Dendritic cell treated with granulocyte-macrophage colony-stimulating factor and Interleukin-4, amounts not matched to agents 40 ng/mL and 50 ng/mL, for 4 days (primary cell): ENCODE data around the gene GPRIN2.
"Not testable (repeated sequence)": the region's sequence is repeated elsewhere in the genome, so short reads cannot be mapped to it uniquely, and the experiment has no call there.

Experiments
- H3K27ac Mint-ChIP-seq: one replicate; pipeline ENCODE4 v1.8.0; 2022; ENCODE audit warnings: mild to moderate bottlenecking, mixed read lengths
- H3K27me3 Mint-ChIP-seq: one replicate; pipeline ENCODE4 v1.8.0; 2022; ENCODE audit warnings: mild to moderate bottlenecking, mixed read lengths
- H3K36me3 Mint-ChIP-seq: one replicate; pipeline ENCODE4 v1.8.0; 2022; ENCODE audit warnings: low read depth, mixed read lengths
- H3K4me1 Mint-ChIP-seq: one replicate; pipeline ENCODE4 v1.8.0; 2022; ENCODE audit warnings: low read depth, mixed read lengths
- H3K4me3 Mint-ChIP-seq: one replicate; pipeline ENCODE4 v1.8.0; 2022; ENCODE audit warnings: mild to moderate bottlenecking, moderate library complexity, mixed read lengths
- H3K9me3 Mint-ChIP-seq: one replicate; pipeline ENCODE4 v1.8.0; 2022; ENCODE audit warnings: mixed read lengths
- intact Hi-C: fragments of 100-400 bp; cut with micrococcal nuclease; formaldehyde crosslinking; loops from one replicate; pipeline ENCODE4 v1.15.0; 2022

Gene GPRIN2

DNA sequence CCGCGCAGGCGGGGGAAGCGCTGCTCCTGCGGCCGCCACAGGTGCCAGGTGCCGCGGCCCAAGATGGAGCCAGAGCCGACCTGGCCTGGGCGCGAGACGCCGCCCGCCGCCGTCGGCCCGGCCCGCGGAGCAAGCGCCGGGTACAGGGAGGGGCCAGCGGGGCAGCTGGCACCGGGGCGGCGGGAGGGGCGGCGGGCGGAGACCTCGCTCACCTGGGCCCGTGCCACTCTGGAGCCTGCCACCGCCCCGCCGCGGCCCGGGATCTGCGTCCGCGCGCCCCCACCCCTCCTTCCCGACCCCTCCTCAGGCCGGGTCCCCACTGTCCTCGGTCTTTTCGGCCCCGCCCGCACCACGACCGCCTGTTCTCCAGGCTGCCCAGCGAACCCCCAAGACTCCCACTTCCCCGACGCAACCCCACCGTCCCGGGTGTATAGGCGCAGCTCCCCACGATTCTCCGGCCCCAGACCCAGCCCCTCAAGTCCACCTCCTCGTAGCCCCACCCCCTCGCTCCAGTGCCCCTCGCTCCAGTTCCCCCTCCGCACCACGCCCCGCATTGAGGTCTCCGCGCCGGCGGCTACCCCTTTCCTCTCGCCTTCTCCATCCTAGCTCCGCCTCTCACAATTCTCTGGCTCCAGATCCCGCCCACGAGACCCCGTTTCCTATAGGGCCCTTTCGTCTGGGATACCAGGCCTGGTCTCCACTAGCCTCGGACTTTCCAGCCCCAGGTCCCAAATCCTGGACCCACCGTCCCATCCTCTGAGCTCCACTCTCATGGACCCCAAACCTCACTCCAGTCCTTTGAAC is at the start of gene GPRIN2:
Gene GPRIN2 (minus strand): TSS at position 144 of the 804 bp plus-strand sequence. CDS start 5,922 bp downstream, outside the sequence.
- Mint-ChIP-seq H3K4me1 (peaks cover 5% of the 10 kb centered on the region), H3K4me3 (peak within 1 kb of the TSS; percentile 56), H3K36me3 (no peaks in the 10 kb centered on the region), H3K27ac (no peak within 1 kb of the TSS), H3K27me3 (peaks cover 4% of the 10 kb centered on the region), H3K9me3 (no peaks in the 10 kb centered on the region)
- intact Hi-C loops = no loop called here

DNA sequence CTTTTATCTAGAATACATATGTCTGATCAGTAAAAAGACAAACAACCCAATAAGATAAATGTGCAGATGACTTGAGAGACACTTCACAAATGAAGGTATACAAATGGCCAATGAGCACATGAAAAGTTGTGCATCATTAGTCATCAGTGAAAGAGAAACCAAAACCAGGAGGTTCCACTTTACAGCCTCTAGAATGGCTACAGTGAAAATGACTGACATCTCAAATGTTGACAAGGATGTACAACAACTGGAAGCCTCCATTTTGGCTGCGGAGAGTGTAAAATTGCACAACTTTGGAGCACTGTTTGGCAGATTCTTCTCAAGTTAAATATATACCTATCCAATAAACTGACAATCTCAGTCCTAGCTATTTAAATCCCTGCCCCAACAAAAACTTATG is 44.1 kb upstream of the GPRIN2 start:
- H3K4me3 Mint-ChIP-seq, intact Hi-C loops, H3K27ac Mint-ChIP-seq, H3K36me3 Mint-ChIP-seq, H3K9me3 Mint-ChIP-seq, H3K4me1 Mint-ChIP-seq, H3K27me3 Mint-ChIP-seq: not testable (repeated sequence)

DNA sequence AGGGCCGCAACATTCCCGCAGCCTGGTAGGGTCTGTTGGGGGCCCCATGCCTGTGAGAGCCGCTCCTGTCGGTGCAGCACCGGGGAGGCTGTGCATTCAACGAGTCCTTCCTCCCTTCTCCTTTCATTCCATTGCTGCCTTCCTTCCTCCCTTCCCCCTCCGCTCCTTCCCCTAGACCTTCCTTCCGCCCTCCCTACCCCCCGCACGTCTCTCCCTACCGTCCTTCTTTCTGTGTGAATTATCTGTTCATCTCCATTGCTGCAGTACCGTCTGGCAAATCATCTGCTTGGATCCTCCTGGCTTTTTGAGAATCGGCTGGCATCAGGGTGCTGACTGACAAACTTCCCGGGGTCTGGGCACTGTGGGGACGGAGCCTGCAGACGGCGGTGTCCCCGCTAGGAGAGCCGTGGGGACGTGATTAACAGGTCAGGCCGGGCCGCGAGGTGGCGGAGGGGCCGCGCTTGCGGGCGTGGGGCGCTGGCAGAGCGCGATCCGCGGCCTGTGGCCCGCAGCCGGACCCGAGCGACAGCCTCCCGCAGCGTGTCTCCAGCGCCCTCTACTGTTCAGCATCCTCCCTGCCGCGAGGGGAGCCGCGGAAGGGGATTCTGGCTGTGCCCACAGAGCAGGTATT is 41.3 kb upstream of the GPRIN2 start:
- peak overlapping the region; percentile 55 for H3K27ac Mint-ChIP-seq
- intact Hi-C loops, H3K27me3 Mint-ChIP-seq, H3K9me3 Mint-ChIP-seq, H3K4me1 Mint-ChIP-seq, H3K36me3 Mint-ChIP-seq: not testable (repeated sequence)
- peak overlapping the region; percentile 71 for H3K4me3 Mint-ChIP-seq

DNA sequence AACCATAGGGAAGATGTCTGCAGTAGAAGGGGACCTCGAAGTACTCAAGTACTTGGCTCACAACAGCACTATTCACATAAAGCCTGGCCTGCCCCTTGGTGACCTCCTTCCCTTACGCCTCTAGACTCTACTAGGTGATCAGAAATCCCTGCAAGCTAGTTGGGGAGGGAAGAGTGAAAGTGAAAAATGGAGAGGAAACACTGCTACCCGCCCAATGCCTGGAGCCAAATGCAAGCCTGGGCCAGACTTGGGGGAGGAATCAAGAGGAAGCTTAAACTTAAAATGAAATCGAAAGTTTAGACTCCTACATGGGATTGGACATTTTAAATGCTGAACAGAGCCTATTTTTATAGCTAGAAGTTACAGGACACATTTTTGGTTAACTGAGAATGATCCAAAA is 40.1 kb upstream of the GPRIN2 start:
- H3K27me3 Mint-ChIP-seq, H3K27ac Mint-ChIP-seq: not testable (repeated sequence)

DNA sequence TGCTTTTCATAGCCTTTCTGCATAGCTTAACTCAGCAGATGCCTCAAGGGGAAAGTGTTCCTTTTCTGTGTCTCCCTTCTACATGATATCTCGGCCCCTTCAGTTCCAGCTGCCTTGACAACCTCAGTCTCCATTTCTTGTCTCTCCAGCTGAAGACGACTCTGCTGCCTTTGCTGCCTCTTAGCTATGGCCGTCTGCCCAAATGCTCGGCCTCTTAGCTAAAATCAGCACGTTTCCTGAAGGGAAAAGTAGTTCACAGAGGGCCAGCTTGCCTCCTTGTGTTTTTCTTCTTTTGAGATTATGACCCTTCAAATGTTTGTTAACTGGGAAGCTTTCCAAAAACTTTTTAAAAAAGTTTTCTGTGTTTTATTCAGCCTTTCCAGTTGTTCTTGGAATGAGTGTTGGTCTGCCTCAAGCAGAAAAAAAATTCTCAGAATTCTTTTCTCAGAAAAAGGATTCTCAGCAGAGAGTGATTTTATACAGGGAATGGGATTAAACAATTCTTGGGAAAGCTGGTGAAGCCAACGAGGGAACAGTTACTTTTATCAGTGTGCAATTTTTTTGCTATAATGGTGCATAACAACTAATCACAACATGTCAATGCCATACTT is 38.1 kb upstream of the GPRIN2 start:
- H3K36me3 Mint-ChIP-seq, intact Hi-C loops, H3K4me3 Mint-ChIP-seq, H3K27me3 Mint-ChIP-seq, H3K4me1 Mint-ChIP-seq, H3K9me3 Mint-ChIP-seq, H3K27ac Mint-ChIP-seq: not testable (repeated sequence)

More for the DNA sequence above, 40.1 kb upstream of the GPRIN2 start:
- H3K9me3 Mint-ChIP-seq, H3K4me1 Mint-ChIP-seq, H3K4me3 Mint-ChIP-seq, H3K36me3 Mint-ChIP-seq, intact Hi-C loops: not testable (repeated sequence)

DNA sequence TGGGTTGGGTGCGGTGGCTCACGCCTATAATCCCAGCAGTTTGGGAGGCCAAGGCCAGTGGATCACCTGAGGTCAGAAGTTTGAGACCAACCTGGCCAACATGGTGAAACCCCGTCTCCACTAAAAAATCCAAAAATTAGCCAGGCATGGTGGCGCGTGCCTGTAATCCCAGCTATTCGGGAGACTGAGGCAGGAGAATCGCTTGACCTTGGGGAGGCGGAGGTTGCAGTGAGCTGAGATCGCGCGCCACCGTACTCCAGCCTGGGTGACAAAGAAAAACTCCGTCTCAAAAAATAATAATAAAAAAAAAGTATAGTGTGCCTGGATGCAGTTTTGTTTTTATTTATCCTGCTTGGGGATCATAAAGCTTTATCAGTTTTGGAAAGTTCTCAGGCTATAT is 36.8 kb upstream of the GPRIN2 start:
- intact Hi-C loops, H3K36me3 Mint-ChIP-seq, H3K4me1 Mint-ChIP-seq, H3K4me3 Mint-ChIP-seq, H3K27ac Mint-ChIP-seq, H3K27me3 Mint-ChIP-seq, H3K9me3 Mint-ChIP-seq: not testable (repeated sequence)

DNA sequence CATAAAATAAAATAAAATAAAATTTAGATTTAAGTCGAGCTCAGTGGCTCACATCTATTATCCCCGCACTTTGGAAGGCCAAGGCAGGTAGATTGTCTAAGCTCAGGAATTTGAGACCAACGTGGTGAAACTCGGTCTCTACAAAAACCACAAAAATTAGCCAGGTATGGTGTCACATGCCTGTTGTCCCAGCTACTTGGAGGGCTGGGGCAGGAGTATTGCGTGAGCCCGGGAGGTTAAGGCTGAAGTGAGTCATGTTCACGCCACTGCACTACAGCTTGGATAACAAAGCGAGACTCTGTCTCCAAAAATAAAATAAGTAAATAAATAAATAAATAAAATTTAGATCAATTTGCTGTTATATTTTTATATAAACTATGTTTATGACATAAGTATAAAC is 34.6 kb upstream of the GPRIN2 start:
- H3K27ac Mint-ChIP-seq, intact Hi-C loops, H3K9me3 Mint-ChIP-seq, H3K4me3 Mint-ChIP-seq, H3K4me1 Mint-ChIP-seq, H3K36me3 Mint-ChIP-seq, H3K27me3 Mint-ChIP-seq: not testable (repeated sequence)

DNA sequence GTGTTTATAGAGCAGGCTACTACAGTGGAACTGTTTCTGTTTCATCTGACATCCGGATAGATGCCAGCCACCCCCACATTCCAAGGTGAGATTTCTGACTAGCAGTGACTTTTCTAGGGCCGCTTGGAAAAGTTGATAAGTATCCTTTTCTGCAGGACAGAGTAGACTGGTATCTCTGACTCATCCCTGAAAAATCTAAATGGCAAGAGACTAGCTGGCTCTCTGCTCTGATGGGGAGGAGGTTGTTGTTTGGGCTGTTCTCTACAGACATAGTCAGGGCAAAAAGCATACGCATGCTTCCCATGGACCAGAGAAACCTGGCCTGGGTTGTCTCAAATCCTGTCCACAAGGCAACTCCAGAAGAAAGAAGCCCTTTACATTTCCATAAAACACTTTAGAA is 33.1 kb upstream of the GPRIN2 start:
- intact Hi-C loops, H3K9me3 Mint-ChIP-seq, H3K27me3 Mint-ChIP-seq, H3K27ac Mint-ChIP-seq, H3K4me1 Mint-ChIP-seq, H3K4me3 Mint-ChIP-seq, H3K36me3 Mint-ChIP-seq: not testable (repeated sequence)

DNA sequence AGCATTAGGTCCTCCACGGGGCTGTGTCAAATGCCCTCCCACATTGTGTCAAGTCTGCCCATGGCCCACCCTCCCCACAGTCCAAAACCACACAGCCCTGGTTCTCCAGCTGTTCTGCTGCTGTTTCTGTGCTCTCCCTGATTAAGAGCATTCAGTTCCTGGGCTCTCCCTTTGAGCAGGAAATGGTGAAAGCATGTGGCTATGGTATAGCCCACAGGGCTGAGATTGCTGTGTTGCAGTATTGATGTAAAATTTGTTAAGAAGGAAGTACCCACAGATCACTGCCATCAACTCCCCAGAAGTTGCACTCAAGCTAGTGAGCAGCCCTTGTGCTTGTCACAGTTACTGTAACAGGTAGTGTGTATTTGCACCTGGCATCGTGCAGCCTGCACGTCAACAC is 31.8 kb upstream of the GPRIN2 start:
- intact Hi-C loops, H3K27me3 Mint-ChIP-seq, H3K4me3 Mint-ChIP-seq, H3K4me1 Mint-ChIP-seq, H3K9me3 Mint-ChIP-seq, H3K36me3 Mint-ChIP-seq, H3K27ac Mint-ChIP-seq: not testable (repeated sequence)

DNA sequence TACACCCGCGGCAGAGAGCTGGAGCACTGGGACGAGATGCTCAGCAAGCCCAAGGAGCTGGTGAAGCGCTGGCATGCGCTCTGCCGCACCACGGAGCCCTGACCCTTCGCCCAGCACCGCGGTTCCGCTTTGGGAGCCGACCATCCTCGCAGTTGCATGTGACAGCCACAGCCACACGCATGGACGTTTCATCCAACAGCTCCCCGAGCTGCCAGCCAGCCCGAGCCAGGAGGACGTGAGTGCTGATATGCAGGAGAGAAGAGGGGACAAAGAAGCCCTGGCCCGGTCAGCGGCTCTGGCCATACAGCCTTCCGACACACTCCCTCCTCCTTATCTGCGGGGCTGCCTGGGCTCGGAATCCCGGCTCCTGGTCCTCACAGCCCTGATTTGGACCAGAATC is 31.1 kb upstream of the GPRIN2 start:
- H3K4me3 Mint-ChIP-seq, H3K4me1 Mint-ChIP-seq, H3K9me3 Mint-ChIP-seq, H3K27ac Mint-ChIP-seq, H3K27me3 Mint-ChIP-seq, H3K36me3 Mint-ChIP-seq, intact Hi-C loops: not testable (repeated sequence)

DNA sequence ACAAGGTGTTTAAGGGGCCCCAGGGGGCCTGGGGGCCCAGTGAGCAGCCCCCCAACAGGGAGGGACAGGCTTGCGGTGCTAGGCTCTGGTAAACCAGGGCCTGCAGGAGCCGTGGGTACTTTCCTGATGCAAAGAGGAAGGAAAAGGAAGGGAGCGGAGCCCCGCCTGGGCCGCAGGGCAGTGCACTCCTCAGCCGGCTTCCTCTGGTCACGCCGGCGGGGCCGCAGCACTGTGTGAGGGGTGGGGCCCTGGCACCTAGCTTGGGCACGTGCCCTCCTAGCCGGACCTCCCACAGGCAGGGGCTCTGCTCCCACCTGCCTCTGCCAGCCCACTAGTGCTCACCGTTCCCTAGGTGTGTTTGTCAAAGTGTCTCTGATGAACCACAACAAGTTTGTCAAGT is 28.8 kb upstream of the GPRIN2 start:
- H3K27ac Mint-ChIP-seq, H3K36me3 Mint-ChIP-seq, H3K4me3 Mint-ChIP-seq, intact Hi-C loops, H3K9me3 Mint-ChIP-seq, H3K27me3 Mint-ChIP-seq, H3K4me1 Mint-ChIP-seq: not testable (repeated sequence)

DNA sequence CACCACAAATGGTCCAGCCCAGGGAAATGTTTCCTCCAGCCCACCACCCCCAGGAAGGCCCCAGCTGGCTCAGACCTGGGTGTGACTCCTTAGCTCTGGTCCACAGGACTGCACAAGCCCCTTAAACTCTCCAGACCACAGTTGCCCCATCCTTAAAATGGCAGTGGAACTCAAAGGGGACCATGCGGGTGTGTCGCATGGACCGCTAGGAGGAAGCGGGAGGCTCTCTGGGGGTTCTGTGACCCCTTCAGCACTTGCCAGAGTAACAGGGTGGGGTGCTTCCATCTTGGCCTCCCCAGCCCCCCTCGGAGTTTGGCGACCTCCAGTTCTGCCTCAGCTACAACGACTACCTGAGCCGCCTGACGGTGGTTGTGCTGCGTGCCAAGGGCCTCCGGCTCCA is 27.7 kb upstream of the GPRIN2 start:
- intact Hi-C loops, H3K4me1 Mint-ChIP-seq, H3K27ac Mint-ChIP-seq, H3K27me3 Mint-ChIP-seq, H3K4me3 Mint-ChIP-seq, H3K36me3 Mint-ChIP-seq, H3K9me3 Mint-ChIP-seq: not testable (repeated sequence)

DNA sequence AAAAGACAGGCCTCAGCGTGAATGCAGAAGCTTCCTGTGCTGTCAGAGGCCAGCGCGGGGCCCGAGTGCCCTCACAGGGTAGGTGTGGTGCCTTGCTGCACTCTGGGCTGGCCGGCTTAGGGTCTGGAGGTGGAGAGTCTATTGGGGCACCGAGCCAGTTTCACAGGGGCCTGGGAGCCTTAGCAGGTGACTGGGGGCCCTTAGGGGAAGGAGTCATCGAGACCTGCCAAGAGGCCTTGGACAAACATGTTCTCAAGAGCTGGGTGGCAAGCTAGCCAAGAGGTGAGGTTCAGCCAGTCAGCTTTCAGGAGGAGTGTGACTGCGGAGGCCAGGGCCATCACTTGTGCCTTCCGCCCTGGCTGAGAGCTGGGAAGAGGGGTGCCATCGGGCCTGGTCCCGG is 26.1 kb upstream of the GPRIN2 start:
- H3K4me3 Mint-ChIP-seq, H3K27ac Mint-ChIP-seq, intact Hi-C loops, H3K9me3 Mint-ChIP-seq, H3K27me3 Mint-ChIP-seq, H3K36me3 Mint-ChIP-seq, H3K4me1 Mint-ChIP-seq: not testable (repeated sequence)

DNA sequence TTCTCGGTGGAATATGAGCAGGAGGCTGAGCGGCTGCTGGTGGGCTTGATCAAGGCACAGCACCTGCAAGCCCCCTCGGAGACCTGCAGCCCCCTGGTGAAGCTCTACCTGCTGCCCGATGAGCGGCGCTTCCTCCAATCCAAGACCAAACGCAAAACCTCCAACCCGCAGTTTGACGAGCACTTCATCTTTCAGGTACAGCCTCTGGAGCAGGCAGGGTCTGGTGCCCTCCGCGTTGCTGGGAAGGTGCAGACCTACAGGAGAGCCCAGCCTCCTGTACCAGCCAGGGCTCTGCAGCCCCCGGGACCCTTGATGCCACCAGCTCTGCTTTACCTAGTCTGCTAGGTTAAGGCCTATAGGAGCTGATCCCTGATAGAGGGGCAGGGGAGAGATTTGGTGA is 25.5 kb upstream of the GPRIN2 start:
- H3K27ac Mint-ChIP-seq = not testable (repeated sequence)

DNA sequence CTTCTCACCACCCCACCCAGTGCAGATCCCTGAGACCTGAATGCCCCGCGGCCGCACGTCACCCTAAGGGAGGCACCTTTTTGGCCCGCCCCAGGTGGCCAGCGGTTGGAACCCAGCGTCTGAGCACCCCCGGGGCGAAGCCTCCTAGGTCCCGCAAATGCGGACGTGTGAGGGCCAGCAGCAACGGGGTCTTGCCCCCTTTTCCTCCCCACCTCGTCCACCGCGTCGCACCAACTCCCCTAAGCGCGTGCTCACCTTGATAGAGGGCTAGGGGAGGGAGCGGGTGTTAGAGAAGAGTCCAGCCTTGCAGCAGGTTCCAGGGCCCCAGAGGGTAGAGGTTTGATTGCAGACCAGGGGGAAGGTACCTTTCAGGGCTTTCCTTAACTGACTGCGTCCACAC is 22.9 kb upstream of the GPRIN2 start:
- H3K36me3 Mint-ChIP-seq, H3K27ac Mint-ChIP-seq: not testable (repeated sequence)

More for the DNA sequence above, 25.5 kb upstream of the GPRIN2 start:
- H3K36me3 Mint-ChIP-seq, H3K4me1 Mint-ChIP-seq, intact Hi-C loops, H3K27me3 Mint-ChIP-seq, H3K9me3 Mint-ChIP-seq, H3K4me3 Mint-ChIP-seq: not testable (repeated sequence)

More for the DNA sequence above, 22.9 kb upstream of the GPRIN2 start:
- H3K9me3 Mint-ChIP-seq, H3K27me3 Mint-ChIP-seq, H3K4me1 Mint-ChIP-seq, H3K4me3 Mint-ChIP-seq, intact Hi-C loops: not testable (repeated sequence)
